ENCODE measurements around the gene CHI3L1.

CHI3L1 gene

GRCh38 chr1:203172184-203173010, 14.1 kb downstream of the CHI3L1 start:
- peak; percentile 82 for TF ChIP-seq CTCF (IDR thresholded peaks at IDR 0.05; ENCODE audit: low read depth, low read length, missing control alignments)
- in situ Hi-C loops (cut with HindIII; ENCODE audit: low sequenced_read_pairs): no loop called here
- no peak overlapping the region for H3K4me3 ChIP-seq (ENCODE audit: low read depth, low read length)
- DNase-seq (ENCODE audit: low read depth): peak; percentile 31

DNA sequence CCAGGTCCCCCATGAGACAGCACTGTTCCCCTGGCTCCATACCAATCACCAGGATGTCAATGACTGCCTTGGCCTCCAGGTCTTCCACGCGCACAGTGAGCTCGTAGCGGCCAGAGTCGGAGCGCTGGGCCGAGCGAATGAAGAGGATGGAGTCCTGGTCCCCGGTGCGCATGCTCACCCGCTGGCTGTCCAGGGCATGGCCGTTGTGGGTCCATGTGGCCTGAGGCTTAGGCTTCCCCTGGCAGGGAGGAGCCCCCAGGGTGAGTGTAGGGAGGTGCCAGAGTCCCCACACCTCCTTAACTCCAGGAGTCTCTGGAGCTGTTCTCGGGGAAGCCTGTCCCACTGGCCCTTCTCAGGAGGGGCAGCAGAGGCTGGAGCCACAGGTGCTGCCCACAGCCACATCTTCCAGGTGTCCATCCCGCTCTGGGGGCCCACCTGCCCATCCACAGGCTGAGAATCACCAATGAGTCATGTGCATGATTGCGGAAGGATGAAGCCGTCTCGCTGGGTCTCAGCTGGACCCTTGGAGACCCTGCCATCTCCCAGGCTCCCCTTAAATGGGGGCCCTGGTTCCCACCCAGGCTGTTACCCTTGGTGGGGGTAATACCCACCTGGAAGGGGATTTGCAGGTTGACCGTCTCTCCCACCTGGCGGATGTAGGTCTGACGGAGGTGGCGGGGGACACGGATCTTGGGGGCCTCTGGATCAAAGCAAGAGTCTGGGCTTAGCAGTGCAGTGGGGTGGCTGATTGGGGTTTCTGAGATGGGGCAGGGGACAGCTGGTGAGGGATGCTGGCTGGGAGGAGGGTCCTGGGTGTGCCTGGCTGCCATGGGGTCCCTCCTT, 14.9 kb downstream of the CHI3L1 start:
- no peak for TF ChIP-seq CTCF (IDR thresholded peaks at IDR 0.05; ENCODE audit: low read depth, low read length, missing control alignments)
- no peak for DNase-seq (ENCODE audit: low read depth)

DNA sequence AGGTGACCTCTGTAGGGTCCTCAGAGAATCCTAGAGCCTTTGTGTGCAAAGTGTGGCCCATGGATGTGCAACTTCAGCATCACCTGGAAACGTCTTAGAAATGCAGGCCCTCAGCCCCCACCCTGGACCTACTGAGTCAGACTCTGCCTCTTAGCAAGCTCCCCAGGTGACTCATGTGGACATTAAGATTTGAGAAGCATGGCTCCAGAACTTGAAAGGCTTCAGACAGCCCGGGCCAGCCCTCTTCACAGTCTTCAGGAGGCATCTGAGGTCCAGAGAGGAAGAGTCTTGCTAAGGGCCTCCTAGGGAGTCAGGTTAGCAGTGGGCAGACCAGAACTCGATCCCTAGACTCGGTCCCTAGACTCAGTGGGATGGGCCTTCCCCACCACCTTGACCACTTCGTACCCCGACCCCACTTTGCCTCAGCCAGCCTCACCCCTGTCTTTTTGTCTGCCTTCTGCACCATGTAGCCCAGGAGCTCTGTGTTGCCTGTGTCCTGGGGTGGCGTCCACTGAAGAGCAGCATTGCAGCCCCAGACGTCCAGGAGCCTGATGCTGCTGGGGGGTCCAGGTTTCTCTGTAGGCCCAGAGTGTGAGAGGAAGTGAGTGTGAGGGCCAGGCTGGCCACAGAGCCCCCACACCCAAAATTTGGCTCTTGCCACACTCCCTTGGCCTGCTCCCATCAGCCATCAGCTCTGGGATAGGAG, 15.7 kb downstream of the CHI3L1 start:
- TF ChIP-seq CTCF (IDR thresholded peaks at IDR 0.05; ENCODE audit: low read depth, low read length, missing control alignments): no peak
- no peak for DNase-seq (ENCODE audit: low read depth)
- in situ Hi-C loops (cut with HindIII; ENCODE audit: low sequenced_read_pairs): no loop called here
- H3K4me3 ChIP-seq (ENCODE audit: low read depth, low read length): no peak overlapping the region

More for the DNA sequence above, 14.9 kb downstream of the CHI3L1 start:
- in situ Hi-C loops (cut with HindIII; ENCODE audit: low sequenced_read_pairs): no loop called here
- no peak overlapping the region for H3K4me3 ChIP-seq (ENCODE audit: low read depth, low read length)

DNA sequence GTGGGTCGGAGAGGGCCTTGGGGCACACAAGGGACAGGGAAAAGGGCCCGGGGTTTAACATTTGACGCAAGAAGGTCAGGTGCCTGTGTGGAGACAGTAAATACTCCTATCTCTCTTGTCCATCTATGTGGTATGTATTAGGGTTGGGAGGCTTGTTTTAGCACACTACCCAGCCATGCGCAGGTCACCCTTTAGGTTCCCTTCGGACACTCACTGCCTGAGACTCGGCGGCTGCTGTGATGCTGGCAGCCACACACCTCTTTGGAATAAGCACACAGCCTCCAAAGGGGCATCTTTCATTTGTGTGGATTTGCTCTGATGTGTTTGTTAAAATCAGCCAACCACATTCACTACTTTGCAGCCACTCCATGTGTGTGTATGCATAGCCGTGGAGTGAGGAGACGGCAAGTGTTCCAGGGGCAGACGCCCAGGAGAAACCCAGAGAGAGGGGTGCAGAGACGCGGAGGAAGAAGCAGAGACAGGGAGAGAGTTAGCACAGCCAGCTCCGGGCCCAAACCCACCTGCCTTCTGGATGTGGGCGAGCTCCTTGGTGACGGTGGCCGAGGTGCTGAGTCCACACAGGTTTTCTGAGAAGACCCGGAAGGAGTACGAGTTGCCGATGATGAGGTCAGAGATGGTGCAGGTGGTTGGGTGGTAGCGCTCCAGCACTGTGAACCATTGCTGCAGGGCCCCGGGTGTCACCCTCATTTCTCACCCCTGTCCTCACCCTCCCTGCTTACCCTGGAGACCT, 16.6 kb downstream of the CHI3L1 start:
- no peak for TF ChIP-seq CTCF (IDR thresholded peaks at IDR 0.05; ENCODE audit: low read depth, low read length, missing control alignments)
- H3K4me3 ChIP-seq (ENCODE audit: low read depth, low read length): no peak overlapping the region
- DNase-seq (ENCODE audit: low read depth): no peak
- in situ Hi-C loops (cut with HindIII; ENCODE audit: low sequenced_read_pairs): no loop called here

DNA sequence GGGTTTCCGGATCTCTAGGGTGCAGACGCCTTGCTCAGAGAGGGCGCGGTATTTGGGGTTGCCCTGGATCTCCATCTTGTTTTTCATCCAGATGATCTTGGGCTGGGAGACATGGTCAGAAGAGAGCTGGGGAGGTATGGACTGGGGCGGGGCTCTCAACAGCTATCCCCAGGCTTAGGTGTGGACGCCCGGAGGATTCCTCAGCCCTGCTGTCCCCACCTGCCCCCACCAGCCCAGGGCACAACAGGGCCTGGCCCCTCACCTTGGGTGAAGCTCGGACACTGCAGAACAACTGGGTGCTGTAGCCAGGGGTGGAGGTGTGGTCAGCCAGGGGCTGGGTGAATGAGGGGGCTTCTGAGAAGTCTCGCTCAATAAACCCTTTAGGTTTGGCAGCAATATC, 17.5 kb downstream of the CHI3L1 start:
- no peak for TF ChIP-seq CTCF (IDR thresholded peaks at IDR 0.05; ENCODE audit: low read depth, low read length, missing control alignments)
- no peak for DNase-seq (ENCODE audit: low read depth)
- in situ Hi-C loops (cut with HindIII; ENCODE audit: low sequenced_read_pairs): no loop called here
- H3K4me3 ChIP-seq (ENCODE audit: low read depth, low read length): no peak overlapping the region
